Measurements from ENCODE around the gene FHAD1. TPM values are rescaled to one million over a fixed set of nuclear protein-coding genes. Genes with fewer than 3 reads are reported as not detected.

The FHAD1 gene
- total and polyA plus RNA-seq, 2 donors (not counting 3 experiments of a cell fraction or from before 2014, with no cell fraction given) = 0.04 to 0.69 TPM

- intact Hi-C loops (cut with micrococcal nuclease) = no loop called here
- H3K4me2 ChIP-seq (ENCODE audit: insufficient read depth, low read length) = no peak overlapping the region
- no peak overlapping the region for H3K4me3 ChIP-seq (replicated peaks in 1 of 3; ENCODE audit: insufficient read depth in 1 of 3, low read depth in 1 of 3, low read length in 3 of 3)
- no peak overlapping the region for H3K27ac ChIP-seq (ENCODE audit: insufficient read depth, low read depth, low read length)
- DNase-seq (ENCODE audit: low read depth, low spot score) = no peak
- no peak overlapping the region for H3K9ac ChIP-seq (replicated peaks; ENCODE audit: extremely low read depth, insufficient read depth, low read length)
- ChIA-PET CTCF (interaction anchor here (0.9 to 2.1 kb wide), 2 partner anchors 12 to 183 kb away, joined by 4 to 7 read pairs; no protein-coding TSS in a partner anchor), POLR2A (no interaction called here)
- H4K20me1 ChIP-seq (replicated peaks; ENCODE audit: control insufficient read depth, extremely low read depth, insufficient read depth, low read length) = no peaks in the 10 kb centered on the region
- no peak for FAIRE-seq
- H3K4me1 ChIP-seq (ENCODE audit: control insufficient read depth, extremely low read depth, insufficient read depth, low read length) = no peaks in the 10 kb centered on the region
- no TSS peak for BruUV-seq (replicated peaks)
- TF ChIP-seq POLR2AphosphoS5 (IDR thresholded peaks at IDR 0.05; ENCODE audit: insufficient read depth, low read depth, low read length) = no peak
- no peak for TF ChIP-seq MAX (IDR thresholded peaks at IDR 0.05; ENCODE audit: insufficient read depth, insufficient read length)
- TF ChIP-seq EZH2 (IDR thresholded peaks at IDR 0.05; ENCODE audit: borderline replicate concordance, low read depth, low read length, severe bottlenecking) = no peak
- dilution Hi-C loops (cut with MboI; ENCODE audit: extremely low pct_ligation_motif_present, low sequenced_read_pairs) = no loop called here
- H3K9me3 ChIP-seq (replicated peaks; ENCODE audit: control insufficient read depth, insufficient read depth, low read length) = no peaks in the 10 kb centered on the region
- H3K36me3 ChIP-seq (ENCODE audit: control insufficient read depth in 2 of 2, extremely low read depth in 1 of 2, insufficient read depth in 2 of 2, low read length in 2 of 2) = no peaks in the 10 kb centered on the region
- H3K27me3 ChIP-seq (ENCODE audit: control insufficient read depth in 2 of 2, insufficient read depth in 2 of 2, low read length in 2 of 2) = no peaks in the 10 kb centered on the region
- H2AFZ ChIP-seq (ENCODE audit: low read depth, low read length) = no peak overlapping the region
- H3K79me2 ChIP-seq (ENCODE audit: control insufficient read depth, insufficient read depth, low read length) = no peaks in the 10 kb centered on the region
- no peaks in the 10 kb centered on the region for H3K9me1 ChIP-seq (replicated peaks; ENCODE audit: control insufficient read depth, extremely low read depth, insufficient read depth, low read length)
Measured at GRCh38 chr1:15311880-15312279, 64.9 kb downstream of the FHAD1 start.

DNA sequence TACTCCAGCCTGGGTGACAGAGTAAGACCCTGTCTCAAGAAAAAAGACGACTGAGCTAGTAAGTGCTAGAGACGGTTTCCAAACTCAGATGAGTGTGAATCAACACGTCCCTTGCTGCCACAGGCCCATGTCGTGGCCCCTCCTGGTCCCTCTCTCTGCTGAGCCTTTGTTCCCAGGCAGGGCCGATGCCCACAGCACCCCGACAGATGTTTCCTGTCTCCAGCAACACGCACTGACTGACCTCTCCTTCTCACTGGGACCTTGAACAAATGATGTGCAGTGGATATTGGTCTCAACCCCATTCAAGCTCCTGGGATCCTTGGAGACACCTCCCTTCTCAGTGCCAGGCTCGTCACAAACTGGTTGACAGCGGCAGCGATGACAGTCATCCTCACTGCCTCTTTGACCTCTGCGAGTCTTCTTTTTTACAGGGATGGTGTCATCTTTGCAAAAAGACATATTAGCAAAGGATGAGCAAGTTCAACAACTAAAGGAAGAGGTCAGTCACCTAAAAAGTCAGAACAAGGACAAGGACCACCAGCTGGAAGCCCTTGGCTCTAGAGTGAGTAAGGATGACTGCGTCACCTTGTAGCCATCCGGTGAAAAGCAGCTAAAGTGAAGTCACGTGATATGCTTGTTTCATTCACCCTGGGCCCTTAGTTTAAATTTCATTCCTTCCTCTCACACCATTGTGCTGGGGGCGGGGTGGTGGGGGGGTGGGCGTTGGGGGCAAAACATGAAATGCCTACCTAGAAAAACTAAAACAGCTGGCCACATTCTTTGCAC, 65.8 kb downstream of the FHAD1 start:
- dilution Hi-C loops (cut with MboI; ENCODE audit: extremely low pct_ligation_motif_present, low sequenced_read_pairs) = no loop called here
- Histone ChIP-seq H3K27ac (ENCODE audit: insufficient read depth, low read depth, low read length) (no peak overlapping the region), H3K36me3 (ENCODE audit: control insufficient read depth in 2 of 2, extremely low read depth in 1 of 2, insufficient read depth in 2 of 2, low read length in 2 of 2) (no peaks in the 10 kb centered on the region), H3K4me3 (replicated peaks in 1 of 3; ENCODE audit: insufficient read depth in 1 of 3, low read depth in 1 of 3, low read length in 3 of 3) (no peak overlapping the region), H3K4me2 (ENCODE audit: insufficient read depth, low read length) (no peak overlapping the region), H3K9me3 (replicated peaks; ENCODE audit: control insufficient read depth, insufficient read depth, low read length) (no peaks in the 10 kb centered on the region), H3K9ac (replicated peaks; ENCODE audit: extremely low read depth, insufficient read depth, low read length) (no peak overlapping the region), H3K27me3 (ENCODE audit: control insufficient read depth in 2 of 2, insufficient read depth in 2 of 2, low read length in 2 of 2) (no peaks in the 10 kb centered on the region), H3K4me1 (ENCODE audit: control insufficient read depth, extremely low read depth, insufficient read depth, low read length) (no peaks in the 10 kb centered on the region), H2AFZ (ENCODE audit: low read depth, low read length) (no peak overlapping the region), H3K79me2 (ENCODE audit: control insufficient read depth, insufficient read depth, low read length) (no peaks in the 10 kb centered on the region), H4K20me1 (replicated peaks; ENCODE audit: control insufficient read depth, extremely low read depth, insufficient read depth, low read length) (no peaks in the 10 kb centered on the region), H3K9me1 (replicated peaks; ENCODE audit: control insufficient read depth, extremely low read depth, insufficient read depth, low read length) (no peaks in the 10 kb centered on the region)
- no TSS peak for BruUV-seq (replicated peaks)
- no peak for FAIRE-seq
- POLR2A ChIA-PET = no interaction called here
- no peak for DNase-seq (ENCODE audit: low read depth, low spot score)
- TF ChIP-seq FOS (IDR thresholded peaks at IDR 0.05; ENCODE audit: borderline replicate concordance, insufficient read depth, low read length) (no peak), GATA2 (IDR thresholded peaks at IDR 0.05; ENCODE audit: insufficient read depth, insufficient read length, low read depth, low read length) (no peak), JUN (IDR thresholded peaks at IDR 0.05; ENCODE audit: borderline replicate concordance, insufficient read depth, insufficient read length, low read depth) (no peak), EZH2 (IDR thresholded peaks at IDR 0.05; ENCODE audit: borderline replicate concordance, low read depth, low read length, severe bottlenecking) (no peak), POLR2A (IDR thresholded peaks at IDR 0.05; ENCODE audit: low read depth, low read length) (no peak), POLR2AphosphoS5 (IDR thresholded peaks at IDR 0.05; ENCODE audit: insufficient read depth, low read depth, low read length) (no peak), MYC (IDR thresholded peaks at IDR 0.05; ENCODE audit: low read depth, low read length) (no peak)
- intact Hi-C loops (cut with micrococcal nuclease) = no loop called here
- CTCF ChIA-PET = interaction anchor here (0.8 to 2.1 kb wide), 4 partner anchors 8 to 184 kb away, joined by 3 to 7 read pairs (median 3); no protein-coding TSS in a partner anchor

Data from endothelial cell of umbilical vein (primary cell).